ENCODE measurements around the gene GRAMD4. TPM values are rescaled to one million over a fixed set of nuclear protein-coding genes. Genes with fewer than 3 reads are reported as not detected.

GRAMD4 gene
- total RNA-seq, 1 experiment from 2014 or later, result 18.4 TPM

DNA sequence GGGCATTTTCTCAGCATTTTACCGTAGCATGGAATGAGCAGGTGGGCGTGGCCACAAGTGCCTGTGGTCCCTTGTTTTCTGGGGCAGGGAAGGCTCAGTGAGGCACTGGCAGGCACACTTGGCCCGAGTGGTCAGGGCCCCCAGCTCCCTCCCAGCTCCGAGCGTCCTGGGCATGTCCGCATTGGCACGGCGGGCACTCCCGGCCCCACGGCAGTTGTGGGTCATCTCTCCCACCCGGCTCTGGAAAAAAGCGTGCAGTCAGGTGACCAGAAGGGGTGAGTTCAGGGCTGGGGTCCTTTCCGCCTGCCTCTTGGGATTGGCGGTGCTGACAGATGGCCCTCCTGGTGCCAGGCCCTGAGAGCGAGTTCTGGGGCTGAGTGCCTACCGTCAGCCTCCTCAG is 55.8 kb downstream of the GRAMD4 start:
- intact Hi-C loops (cut with micrococcal nuclease; ENCODE audit: unreplicated experiment), result loop anchor here (10.0 kb wide), 1 partner anchor 111 kb away; no protein-coding TSS in a partner anchor
- CTCF ChIA-PET, result no interaction called here
- no peak for DNase-seq (ENCODE audit: low spot score)
- no peak overlapping the region for H3K27ac ChIP-seq (ENCODE audit: low read depth, low read length, poor library complexity, severe bottlenecking)
- H3K36me3 ChIP-seq (ENCODE audit: insufficient read depth, low read length, poor library complexity, severe bottlenecking), result no peaks in the 10 kb centered on the region
- peaks cover 15% of the 10 kb centered on the region for H3K4me1 ChIP-seq (ENCODE audit: insufficient read depth, low read length, poor library complexity, severe bottlenecking)
- H3K27me3 ChIP-seq (replicated peaks; ENCODE audit: insufficient read depth, low read depth, low read length, poor library complexity), result no peaks in the 10 kb centered on the region
- no peak overlapping the region for H3K4me3 ChIP-seq (ENCODE audit: low read depth, low read length, poor library complexity, severe bottlenecking)
- H3K9me3 ChIP-seq (ENCODE audit: low read depth, low read length, poor library complexity, severe bottlenecking), result no peaks in the 10 kb centered on the region
- POLR2A ChIA-PET (ENCODE audit: low non-redundant PET), result no interaction called here
- BruUV-seq (replicated peaks), result no TSS peak
- TF ChIP-seq, protein P1, sequence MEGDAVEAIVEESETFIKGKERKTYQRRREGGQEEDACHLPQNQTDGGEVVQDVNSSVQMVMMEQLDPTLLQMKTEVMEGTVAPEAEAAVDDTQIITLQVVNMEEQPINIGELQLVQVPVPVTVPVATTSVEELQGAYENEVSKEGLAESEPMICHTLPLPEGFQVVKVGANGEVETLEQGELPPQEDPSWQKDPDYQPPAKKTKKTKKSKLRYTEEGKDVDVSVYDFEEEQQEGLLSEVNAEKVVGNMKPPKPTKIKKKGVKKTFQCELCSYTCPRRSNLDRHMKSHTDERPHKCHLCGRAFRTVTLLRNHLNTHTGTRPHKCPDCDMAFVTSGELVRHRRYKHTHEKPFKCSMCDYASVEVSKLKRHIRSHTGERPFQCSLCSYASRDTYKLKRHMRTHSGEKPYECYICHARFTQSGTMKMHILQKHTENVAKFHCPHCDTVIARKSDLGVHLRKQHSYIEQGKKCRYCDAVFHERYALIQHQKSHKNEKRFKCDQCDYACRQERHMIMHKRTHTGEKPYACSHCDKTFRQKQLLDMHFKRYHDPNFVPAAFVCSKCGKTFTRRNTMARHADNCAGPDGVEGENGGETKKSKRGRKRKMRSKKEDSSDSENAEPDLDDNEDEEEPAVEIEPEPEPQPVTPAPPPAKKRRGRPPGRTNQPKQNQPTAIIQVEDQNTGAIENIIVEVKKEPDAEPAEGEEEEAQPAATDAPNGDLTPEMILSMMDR (conservative IDR thresholded peaks at IDR 0.05; ENCODE audit: low read depth, low read length), result no peak
- no peak for TF ChIP-seq EZH2 (IDR thresholded peaks at IDR 0.05; ENCODE audit: borderline replicate concordance, low read depth, low read length, poor library complexity, severe bottlenecking)

DNA sequence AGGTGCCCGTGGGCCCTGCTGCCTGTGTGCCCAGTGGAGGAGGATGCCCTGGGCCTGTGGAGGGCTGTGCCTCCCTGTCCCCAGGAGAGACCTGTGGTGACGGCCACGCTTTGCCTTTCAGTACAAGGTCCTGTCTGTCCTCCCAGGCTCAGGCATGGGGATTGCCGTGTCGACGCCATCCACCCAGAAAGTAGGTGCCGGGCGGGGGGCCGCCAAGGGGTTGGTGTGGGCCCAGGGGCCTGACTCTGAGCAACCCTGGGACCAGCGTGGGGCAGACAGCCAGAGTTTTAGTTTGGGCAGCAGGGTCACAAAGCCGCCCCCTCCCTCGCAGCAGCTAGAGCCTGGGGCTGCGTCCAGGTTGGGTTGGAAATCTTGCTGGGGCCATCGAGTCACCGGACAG is 56.3 kb downstream of the GRAMD4 start:
- POLR2A ChIA-PET (ENCODE audit: low non-redundant PET), result no interaction called here
- Histone ChIP-seq H3K9me3 (ENCODE audit: low read depth, low read length, poor library complexity, severe bottlenecking) (no peaks in the 10 kb centered on the region), H3K36me3 (ENCODE audit: insufficient read depth, low read length, poor library complexity, severe bottlenecking) (no peaks in the 10 kb centered on the region), H3K4me3 (ENCODE audit: low read depth, low read length, poor library complexity, severe bottlenecking) (no peak overlapping the region), H3K4me1 (ENCODE audit: insufficient read depth, low read length, poor library complexity, severe bottlenecking) (peaks cover 15% of the 10 kb centered on the region), H3K27me3 (replicated peaks; ENCODE audit: insufficient read depth, low read depth, low read length, poor library complexity) (no peaks in the 10 kb centered on the region), H3K27ac (ENCODE audit: low read depth, low read length, poor library complexity, severe bottlenecking) (no peak overlapping the region)
- no peak for DNase-seq (ENCODE audit: low spot score)
- CTCF ChIA-PET, result no interaction called here
- TF ChIP-seq, protein P1 (conservative IDR thresholded peaks at IDR 0.05; ENCODE audit: low read depth, low read length), result no peak
- no peak for TF ChIP-seq EZH2 (IDR thresholded peaks at IDR 0.05; ENCODE audit: borderline replicate concordance, low read depth, low read length, poor library complexity, severe bottlenecking)
- intact Hi-C loops (cut with micrococcal nuclease; ENCODE audit: unreplicated experiment), result loop anchor here (10.0 kb wide), 1 partner anchor 112 kb away; no protein-coding TSS in a partner anchor
- no TSS peak for BruUV-seq (replicated peaks)

DNA sequence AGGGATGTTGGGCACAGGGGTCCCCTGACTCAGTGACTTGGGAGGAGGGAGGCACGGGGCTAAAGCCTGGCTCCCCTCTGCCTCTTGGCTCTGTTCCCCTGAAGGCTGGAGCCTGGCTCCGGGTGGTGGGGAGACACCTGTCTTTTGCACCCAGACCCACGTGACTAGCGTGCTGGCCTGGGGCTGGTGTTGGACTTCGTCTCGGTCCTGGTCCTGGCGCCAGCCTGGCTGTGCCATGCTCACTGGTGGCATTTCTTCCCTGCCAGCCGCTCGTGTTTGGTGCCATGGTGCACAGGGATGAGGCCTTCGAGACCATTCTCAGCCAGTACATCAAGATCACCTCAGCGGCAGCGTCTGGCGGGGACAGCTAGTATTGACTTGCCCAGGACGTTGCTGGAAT is 56.7 kb downstream of the GRAMD4 start:
- POLR2A ChIA-PET (ENCODE audit: low non-redundant PET), result no interaction called here
- TF ChIP-seq, protein P1 (conservative IDR thresholded peaks at IDR 0.05; ENCODE audit: low read depth, low read length), result no peak
- TF ChIP-seq EZH2 (IDR thresholded peaks at IDR 0.05; ENCODE audit: borderline replicate concordance, low read depth, low read length, poor library complexity, severe bottlenecking), result no peak
- peaks cover 15% of the 10 kb centered on the region for H3K4me1 ChIP-seq (ENCODE audit: insufficient read depth, low read length, poor library complexity, severe bottlenecking)
- H3K27me3 ChIP-seq (replicated peaks; ENCODE audit: insufficient read depth, low read depth, low read length, poor library complexity), result no peaks in the 10 kb centered on the region
- CTCF ChIA-PET, result no interaction called here
- no TSS peak for BruUV-seq (replicated peaks)
- H3K36me3 ChIP-seq (ENCODE audit: insufficient read depth, low read length, poor library complexity, severe bottlenecking), result no peaks in the 10 kb centered on the region
- H3K9me3 ChIP-seq (ENCODE audit: low read depth, low read length, poor library complexity, severe bottlenecking), result no peaks in the 10 kb centered on the region
- no peak overlapping the region for H3K27ac ChIP-seq (ENCODE audit: low read depth, low read length, poor library complexity, severe bottlenecking)
- DNase-seq (ENCODE audit: low spot score), result no peak
- intact Hi-C loops (cut with micrococcal nuclease; ENCODE audit: unreplicated experiment), result loop anchor here (10.0 kb wide), 1 partner anchor 112 kb away; no protein-coding TSS in a partner anchor
- no peak overlapping the region for H3K4me3 ChIP-seq (ENCODE audit: low read depth, low read length, poor library complexity, severe bottlenecking)
